Panc1 (cell line): Measurements from ENCODE around the gene GTSF1L. TPM values are rescaled to one million over a fixed set of nuclear protein-coding genes. Genes with fewer than 3 reads are reported as not detected.

Experiments used
- ATAC-seq: fragments of 200-7000 bp; cut with Tn5 transposase; 2 replicates; pipeline ENCODE4 v1.9.1; 2020; ENCODE audit warnings: mild to moderate bottlenecking, moderate library complexity
- BruUV-seq: library from RNA; stranded (reverse); fragments of 400-500 nt; replicated peaks from 2 replicates; lab custom pipeline; 2021; lab: Mats Ljungman, UMichigan
- CTCF ChIA-PET: fragments of 300-600 bp; sonication (Branson Sonifier 250); formaldehyde crosslinking; loops from one replicate; lab custom pipeline; 2022; ENCODE audit warnings: antibody characterized with exemption; lab: Charles Lee
- POLR2A ChIA-PET: fragments of 300-600 bp; sonication (Branson Sonifier 250); formaldehyde crosslinking; loops from one replicate; lab custom pipeline; 2022; ENCODE audit warnings: antibody characterized with exemption; lab: Charles Lee
- DNase-seq: peaks from one replicate; pipeline ENCODE4 v3.0.0-alpha.2; 2010; ENCODE audit warnings: low read depth, low spot score
- H3K27ac ChIP-seq: 2 replicates; pipeline ENCODE4 v1.5.1; 2011; ENCODE audit warnings: mild to moderate bottlenecking, low read length, inconsistent platforms
- H3K27me3 ChIP-seq: fragments of 200-500 bp; sonication (Bioruptor generic); 2 replicates; pipeline ENCODE4 v1.6.0; 2014; ENCODE audit warnings: low read length, inconsistent platforms; ENCODE audit not compliant: control insufficient read depth, insufficient read depth
- H3K36me3 ChIP-seq: fragments of 200-500 bp; sonication (Bioruptor generic); 2 replicates; pipeline ENCODE4 v1.5.1; 2014; ENCODE audit warnings: inconsistent platforms, mild to moderate bottlenecking, low read length, moderate library complexity; ENCODE audit not compliant: control insufficient read depth, insufficient read depth
- H3K4me1 ChIP-seq: 2 replicates; pipeline ENCODE4 v1.5.1; 2011; ENCODE audit warnings: inconsistent platforms, mild to moderate bottlenecking, low read length, moderate library complexity; ENCODE audit not compliant: control insufficient read depth, insufficient read depth
- H3K4me3 ChIP-seq, 2 experiments: 2 replicates each; pipeline ENCODE4 v1.5.1; 2011 to 2012; ENCODE audit warnings: low read depth in 2 of 2, low read length in 2 of 2, mild to moderate bottlenecking in 2 of 2, inconsistent platforms in 1 of 2, moderate library complexity in 1 of 2
- H3K9me3 ChIP-seq: fragments of 200-500 bp; sonication (Bioruptor generic); 2 replicates; pipeline ENCODE4 v1.5.1; 2014; ENCODE audit warnings: low read depth, mild to moderate bottlenecking, inconsistent platforms, low read length, moderate library complexity; ENCODE audit not compliant: control insufficient read depth, insufficient read depth
- POLR2AphosphoS5 ChIP-seq: IDR thresholded peaks from 2 replicates; pipeline ENCODE4 v1.6.1; 2012; ENCODE audit warnings: mild to moderate bottlenecking, low read depth, low read length, moderate library complexity
- SIN3A ChIP-seq: IDR thresholded peaks from 2 replicates; pipeline ENCODE4 v1.6.1; 2012; ENCODE audit warnings: low read depth, mild to moderate bottlenecking, low read length, moderate library complexity, borderline replicate concordance; ENCODE audit not compliant: insufficient read depth
- TCF7L2 ChIP-seq: IDR thresholded peaks from 2 replicates; pipeline ENCODE4 v1.6.1; 2011; ENCODE audit warnings: mild to moderate bottlenecking, low read depth, low read length, inconsistent platforms
- in situ Hi-C: cut with HindIII; loops from 2 replicates; pipeline ENCODE4 v1.10.0; 2016; ENCODE audit warnings: low sequenced_read_pairs, low pct_unique_long_range_greater_than_20kb
- intact Hi-C: fragments of 100-400 bp; cut with micrococcal nuclease; formaldehyde crosslinking; loops from one replicate; pipeline ENCODE4 v1.10.0; 2022; ENCODE audit not compliant: unreplicated experiment
- total RNA-seq: library from RNA; stranded (reverse); gene quantifications from one replicate; pipeline ENCODE4 v1.2.1, GENCODE V29; 2021; ENCODE audit not compliant: unreplicated experiment
- TF ChIP-seq, protein P1 (sequence below), 2 experiments: IDR thresholded peaks; 2 replicates each; pipeline ENCODE4 v1.6.1; 2011 to 2012; ENCODE audit warnings: low read depth in 2 of 2, control low read depth in 1 of 2, low read length in 1 of 2, mild to moderate bottlenecking in 1 of 2, moderate library complexity in 1 of 2; ENCODE audit not compliant: insufficient read depth in 1 of 2
- TF ChIP-seq, protein P2 (sequence below): fragments of 450-650 bp; IDR thresholded peaks from 2 replicates; pipeline ENCODE4 v1.5.1; 2017; ENCODE audit warnings: mild to moderate bottlenecking

GTSF1L gene
- total RNA-seq, 1 experiment from 2014 or later = not detected

DNA sequence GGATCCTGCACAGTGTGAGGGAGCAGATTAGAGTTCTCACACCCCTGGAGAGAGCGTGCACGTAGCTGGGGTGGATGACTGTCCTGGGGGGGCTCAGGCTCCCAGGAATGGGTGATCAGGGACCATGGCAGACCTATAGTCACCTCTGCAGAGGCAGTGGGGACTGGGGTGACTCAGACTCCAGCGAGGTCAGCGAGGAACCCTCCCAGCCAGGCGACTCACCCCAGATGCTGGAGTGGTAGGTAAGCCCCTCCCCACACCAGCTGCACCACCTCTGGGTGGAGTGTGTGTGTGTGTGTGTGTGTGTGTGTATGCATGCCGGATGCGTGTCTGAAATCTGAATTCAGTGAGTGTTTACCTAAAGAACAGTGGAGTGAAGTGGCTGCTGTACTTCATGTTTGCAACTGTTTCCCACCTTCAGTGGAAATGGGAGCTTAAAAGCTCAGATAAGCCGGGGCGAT is 17.4 kb upstream of the GTSF1L start:
- ATAC-seq = no peak
- ChIA-PET CTCF (no interaction called here), POLR2A (no interaction called here)
- H3K4me1 ChIP-seq = no peaks in the 10 kb centered on the region
- no peak for DNase-seq
- H3K9me3 ChIP-seq = no peaks in the 10 kb centered on the region
- TF ChIP-seq, protein P1, sequence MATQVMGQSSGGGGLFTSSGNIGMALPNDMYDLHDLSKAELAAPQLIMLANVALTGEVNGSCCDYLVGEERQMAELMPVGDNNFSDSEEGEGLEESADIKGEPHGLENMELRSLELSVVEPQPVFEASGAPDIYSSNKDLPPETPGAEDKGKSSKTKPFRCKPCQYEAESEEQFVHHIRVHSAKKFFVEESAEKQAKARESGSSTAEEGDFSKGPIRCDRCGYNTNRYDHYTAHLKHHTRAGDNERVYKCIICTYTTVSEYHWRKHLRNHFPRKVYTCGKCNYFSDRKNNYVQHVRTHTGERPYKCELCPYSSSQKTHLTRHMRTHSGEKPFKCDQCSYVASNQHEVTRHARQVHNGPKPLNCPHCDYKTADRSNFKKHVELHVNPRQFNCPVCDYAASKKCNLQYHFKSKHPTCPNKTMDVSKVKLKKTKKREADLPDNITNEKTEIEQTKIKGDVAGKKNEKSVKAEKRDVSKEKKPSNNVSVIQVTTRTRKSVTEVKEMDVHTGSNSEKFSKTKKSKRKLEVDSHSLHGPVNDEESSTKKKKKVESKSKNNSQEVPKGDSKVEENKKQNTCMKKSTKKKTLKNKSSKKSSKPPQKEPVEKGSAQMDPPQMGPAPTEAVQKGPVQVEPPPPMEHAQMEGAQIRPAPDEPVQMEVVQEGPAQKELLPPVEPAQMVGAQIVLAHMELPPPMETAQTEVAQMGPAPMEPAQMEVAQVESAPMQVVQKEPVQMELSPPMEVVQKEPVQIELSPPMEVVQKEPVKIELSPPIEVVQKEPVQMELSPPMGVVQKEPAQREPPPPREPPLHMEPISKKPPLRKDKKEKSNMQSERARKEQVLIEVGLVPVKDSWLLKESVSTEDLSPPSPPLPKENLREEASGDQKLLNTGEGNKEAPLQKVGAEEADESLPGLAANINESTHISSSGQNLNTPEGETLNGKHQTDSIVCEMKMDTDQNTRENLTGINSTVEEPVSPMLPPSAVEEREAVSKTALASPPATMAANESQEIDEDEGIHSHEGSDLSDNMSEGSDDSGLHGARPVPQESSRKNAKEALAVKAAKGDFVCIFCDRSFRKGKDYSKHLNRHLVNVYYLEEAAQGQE (IDR thresholded peaks at IDR 0.05; ENCODE audit: insufficient read depth in 1 of 2, low read depth in 2 of 2, low read length in 1 of 2) = no peak
- no peak for TF ChIP-seq POLR2AphosphoS5
- TF ChIP-seq SIN3A = no peak
- intact Hi-C loops = no loop called here
- no peaks in the 10 kb centered on the region for H3K36me3 ChIP-seq
- no TSS peak for BruUV-seq
- in situ Hi-C loops = no loop called here
- H3K4me3 ChIP-seq = no peak overlapping the region
- no peaks in the 10 kb centered on the region for H3K27me3 ChIP-seq
- H3K27ac ChIP-seq = no peak overlapping the region

DNA sequence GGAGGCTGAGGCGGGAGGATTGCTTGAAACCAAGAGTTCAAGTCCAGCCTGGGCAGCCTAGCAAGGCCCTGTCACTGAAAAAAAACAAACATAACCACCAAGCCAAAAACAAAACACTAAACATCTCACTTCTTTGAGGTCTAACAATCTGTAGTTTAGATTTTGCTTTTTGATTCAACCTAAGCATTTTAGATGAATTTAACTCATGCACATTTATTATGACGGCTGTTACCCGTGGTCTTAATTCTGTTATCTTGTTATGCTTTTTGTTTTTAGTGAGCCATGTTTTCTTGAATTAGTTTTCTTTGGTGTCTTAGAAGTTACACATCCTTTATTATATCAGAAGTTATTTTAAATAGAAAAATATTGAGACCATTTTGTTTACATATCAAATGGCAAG is 13.8 kb upstream of the GTSF1L start:
- CTCF ChIA-PET = no interaction called here
- POLR2A ChIA-PET = no interaction called here
- no peaks in the 10 kb centered on the region for H3K9me3 ChIP-seq
- H3K4me1 ChIP-seq = no peaks in the 10 kb centered on the region
- no TSS peak for BruUV-seq
- in situ Hi-C loops (no loop called here), intact Hi-C loops (no loop called here)
- H3K4me3 ChIP-seq = no peak overlapping the region
- H3K27me3 ChIP-seq = no peaks in the 10 kb centered on the region
- no peak for TF ChIP-seq SIN3A
- TF ChIP-seq, protein P2, sequence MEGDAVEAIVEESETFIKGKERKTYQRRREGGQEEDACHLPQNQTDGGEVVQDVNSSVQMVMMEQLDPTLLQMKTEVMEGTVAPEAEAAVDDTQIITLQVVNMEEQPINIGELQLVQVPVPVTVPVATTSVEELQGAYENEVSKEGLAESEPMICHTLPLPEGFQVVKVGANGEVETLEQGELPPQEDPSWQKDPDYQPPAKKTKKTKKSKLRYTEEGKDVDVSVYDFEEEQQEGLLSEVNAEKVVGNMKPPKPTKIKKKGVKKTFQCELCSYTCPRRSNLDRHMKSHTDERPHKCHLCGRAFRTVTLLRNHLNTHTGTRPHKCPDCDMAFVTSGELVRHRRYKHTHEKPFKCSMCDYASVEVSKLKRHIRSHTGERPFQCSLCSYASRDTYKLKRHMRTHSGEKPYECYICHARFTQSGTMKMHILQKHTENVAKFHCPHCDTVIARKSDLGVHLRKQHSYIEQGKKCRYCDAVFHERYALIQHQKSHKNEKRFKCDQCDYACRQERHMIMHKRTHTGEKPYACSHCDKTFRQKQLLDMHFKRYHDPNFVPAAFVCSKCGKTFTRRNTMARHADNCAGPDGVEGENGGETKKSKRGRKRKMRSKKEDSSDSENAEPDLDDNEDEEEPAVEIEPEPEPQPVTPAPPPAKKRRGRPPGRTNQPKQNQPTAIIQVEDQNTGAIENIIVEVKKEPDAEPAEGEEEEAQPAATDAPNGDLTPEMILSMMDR = no peak
- TF ChIP-seq, protein P1 (IDR thresholded peaks at IDR 0.05; ENCODE audit: insufficient read depth in 1 of 2, low read depth in 2 of 2, low read length in 1 of 2) = no peak
- no peak for TF ChIP-seq TCF7L2
- no peak for TF ChIP-seq POLR2AphosphoS5
- H3K27ac ChIP-seq = no peak overlapping the region
- ATAC-seq (no peak), DNase-seq (no peak)
- no peaks in the 10 kb centered on the region for H3K36me3 ChIP-seq
